ENCODE data around the gene KLK5.

KLK5 gene, protein sequence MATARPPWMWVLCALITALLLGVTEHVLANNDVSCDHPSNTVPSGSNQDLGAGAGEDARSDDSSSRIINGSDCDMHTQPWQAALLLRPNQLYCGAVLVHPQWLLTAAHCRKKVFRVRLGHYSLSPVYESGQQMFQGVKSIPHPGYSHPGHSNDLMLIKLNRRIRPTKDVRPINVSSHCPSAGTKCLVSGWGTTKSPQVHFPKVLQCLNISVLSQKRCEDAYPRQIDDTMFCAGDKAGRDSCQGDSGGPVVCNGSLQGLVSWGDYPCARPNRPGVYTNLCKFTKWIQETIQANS

DNA sequence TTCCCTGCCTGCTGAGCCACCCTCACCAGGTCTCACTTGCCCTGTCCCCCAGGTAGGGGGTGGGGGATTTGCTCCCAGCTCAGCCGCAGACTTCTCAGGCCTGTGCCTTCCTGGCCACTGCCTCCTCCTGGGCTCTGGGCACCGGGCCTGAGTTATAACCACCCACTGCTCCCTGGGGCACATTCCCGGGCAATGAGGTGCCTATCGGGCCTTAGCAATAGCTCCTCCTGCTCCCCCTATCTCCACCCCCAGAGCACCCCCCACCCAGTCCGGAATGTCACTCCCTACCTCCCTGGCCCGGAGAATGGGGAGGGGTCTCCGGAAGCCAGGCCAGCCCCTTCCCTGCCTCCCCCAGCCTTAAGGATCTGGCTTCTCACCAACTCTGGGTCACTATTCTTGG lies at the start of gene KLK5:
KLK5 (minus strand) TSS at position 129 of the 400 bp plus-strand sequence. CDS start 381 bp downstream, outside the sequence.
- Histone ChIP-seq H3K9ac (ENCODE audit: low read depth, low read length, poor library complexity, severe bottlenecking) (no peak within 1 kb of the TSS), H3K27me3 (ENCODE audit: insufficient read depth, low read length, poor library complexity, severe bottlenecking) (no peaks in the 10 kb centered on the region), H3K36me3 (ENCODE audit: insufficient read depth, low read length) (no peaks in the 10 kb centered on the region), H3K4me3 (ENCODE audit: low read length, poor library complexity, severe bottlenecking) (no peak within 1 kb of the TSS), H4K20me1 (ENCODE audit: insufficient read depth, low read length, poor library complexity, severe bottlenecking) (no peaks in the 10 kb centered on the region), H3K4me2 (ENCODE audit: low read depth, low read length, poor library complexity, severe bottlenecking) (no peak within 1 kb of the TSS), H3F3A (ENCODE audit: low read depth) (no peaks in the 10 kb centered on the region), H3K79me2 (ENCODE audit: insufficient read depth, low read length) (no peaks in the 10 kb centered on the region), H3K9me3 (ENCODE audit: insufficient read depth, low read depth, low read length) (no peaks in the 10 kb centered on the region; the same call in 1 of the 2 replicates), H3K9me2 (replicated peaks; ENCODE audit: low read depth, low read length) (no peaks in the 10 kb centered on the region), H2AFZ (ENCODE audit: low read length) (no peak within 1 kb of the TSS), H3K4me1 (ENCODE audit: insufficient read depth, low read length, poor library complexity, severe bottlenecking) (no peaks in the 10 kb centered on the region)
- TF ChIP-seq, protein P1, sequence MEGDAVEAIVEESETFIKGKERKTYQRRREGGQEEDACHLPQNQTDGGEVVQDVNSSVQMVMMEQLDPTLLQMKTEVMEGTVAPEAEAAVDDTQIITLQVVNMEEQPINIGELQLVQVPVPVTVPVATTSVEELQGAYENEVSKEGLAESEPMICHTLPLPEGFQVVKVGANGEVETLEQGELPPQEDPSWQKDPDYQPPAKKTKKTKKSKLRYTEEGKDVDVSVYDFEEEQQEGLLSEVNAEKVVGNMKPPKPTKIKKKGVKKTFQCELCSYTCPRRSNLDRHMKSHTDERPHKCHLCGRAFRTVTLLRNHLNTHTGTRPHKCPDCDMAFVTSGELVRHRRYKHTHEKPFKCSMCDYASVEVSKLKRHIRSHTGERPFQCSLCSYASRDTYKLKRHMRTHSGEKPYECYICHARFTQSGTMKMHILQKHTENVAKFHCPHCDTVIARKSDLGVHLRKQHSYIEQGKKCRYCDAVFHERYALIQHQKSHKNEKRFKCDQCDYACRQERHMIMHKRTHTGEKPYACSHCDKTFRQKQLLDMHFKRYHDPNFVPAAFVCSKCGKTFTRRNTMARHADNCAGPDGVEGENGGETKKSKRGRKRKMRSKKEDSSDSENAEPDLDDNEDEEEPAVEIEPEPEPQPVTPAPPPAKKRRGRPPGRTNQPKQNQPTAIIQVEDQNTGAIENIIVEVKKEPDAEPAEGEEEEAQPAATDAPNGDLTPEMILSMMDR (conservative IDR thresholded peaks at IDR 0.05; ENCODE audit: low read length): no peak
- TF ChIP-seq EZH2phosphoT487 (IDR thresholded peaks at IDR 0.05; ENCODE audit: borderline replicate concordance): no peak

DNA sequence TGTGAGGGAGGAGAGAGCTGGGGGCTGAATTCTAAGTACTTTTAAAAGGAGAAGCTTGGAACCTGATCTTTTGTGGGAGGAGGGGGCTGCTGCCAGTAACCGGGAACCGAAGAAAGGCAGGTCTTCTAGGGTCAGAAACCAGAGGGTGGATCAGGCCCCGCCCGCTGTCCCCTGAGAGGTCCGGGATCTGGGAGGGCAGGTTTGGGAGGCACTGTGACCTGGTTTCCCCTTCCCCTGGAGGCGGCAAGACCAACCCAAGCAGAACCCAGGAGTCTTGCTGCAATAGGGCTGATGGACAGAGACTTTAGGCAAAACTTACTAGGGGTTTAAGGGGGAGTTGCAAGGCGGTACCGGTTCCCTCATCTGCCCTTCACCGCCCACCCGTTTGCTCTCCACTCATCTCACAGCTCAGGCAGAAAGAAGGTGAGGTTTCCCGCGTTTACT lies 49.3 kb upstream of the KLK5 start:
- no peaks in the 10 kb centered on the region for H4K20me1 ChIP-seq (ENCODE audit: insufficient read depth, low read length, poor library complexity, severe bottlenecking)
- no peaks in the 10 kb centered on the region for H3K79me2 ChIP-seq (ENCODE audit: insufficient read depth, low read length)
- no peaks in the 10 kb centered on the region for H3K27me3 ChIP-seq (ENCODE audit: insufficient read depth, low read length, poor library complexity, severe bottlenecking)
- peaks cover 5% of the 10 kb centered on the region; the same call in 1 of the 2 replicates for H3K9me3 ChIP-seq (ENCODE audit: insufficient read depth, low read depth, low read length)
- H3K9ac ChIP-seq (ENCODE audit: low read depth, low read length, poor library complexity, severe bottlenecking): no peak overlapping the region
- H3K4me3 ChIP-seq (ENCODE audit: low read length, poor library complexity, severe bottlenecking): no peak overlapping the region
- no peaks in the 10 kb centered on the region for H3K4me1 ChIP-seq (ENCODE audit: insufficient read depth, low read length, poor library complexity, severe bottlenecking)
- no peak overlapping the region for H3K4me2 ChIP-seq (ENCODE audit: low read depth, low read length, poor library complexity, severe bottlenecking)
- H3K9me2 ChIP-seq (replicated peaks; ENCODE audit: low read depth, low read length): no peaks in the 10 kb centered on the region
- no peak overlapping the region for H2AFZ ChIP-seq (ENCODE audit: low read length)
- H3F3A ChIP-seq (ENCODE audit: low read depth): no peaks in the 10 kb centered on the region
- no peaks in the 10 kb centered on the region for H3K36me3 ChIP-seq (ENCODE audit: insufficient read depth, low read length)
- no peak for TF ChIP-seq EZH2phosphoT487 (IDR thresholded peaks at IDR 0.05; ENCODE audit: borderline replicate concordance)
- TF ChIP-seq, protein P1 (conservative IDR thresholded peaks at IDR 0.05; ENCODE audit: low read length): no peak

DNA sequence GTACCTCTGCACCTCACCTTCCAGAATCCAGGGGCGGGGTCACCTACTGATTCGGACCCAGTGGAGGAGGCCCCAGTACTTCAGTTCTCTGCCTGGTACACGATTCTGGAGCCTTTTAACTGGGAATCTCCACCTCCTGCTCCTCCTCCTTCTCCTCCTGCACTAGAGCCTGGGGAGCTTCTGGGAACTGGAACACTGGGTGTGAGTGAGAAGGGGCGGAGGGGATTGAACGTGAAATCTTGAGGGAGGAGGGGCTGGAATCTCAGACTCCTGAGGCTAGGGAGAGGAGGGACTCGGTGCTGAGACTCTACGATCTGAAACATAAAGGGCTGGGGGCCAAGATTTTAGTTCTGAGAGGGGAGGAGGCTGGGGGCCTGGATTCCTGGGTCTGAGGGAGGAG lies 48.7 kb upstream of the KLK5 start, which contains the start of gene KLK8:
KLK8 (minus strand) TSS at position 90 of the 400 bp plus-strand sequence. CDS start 437 bp downstream, outside the sequence.
- Histone ChIP-seq H4K20me1 (ENCODE audit: insufficient read depth, low read length, poor library complexity, severe bottlenecking) (no peaks in the 10 kb centered on the region), H3K4me3 (ENCODE audit: low read length, poor library complexity, severe bottlenecking) (no peak within 1 kb of the TSS), H3K4me1 (ENCODE audit: insufficient read depth, low read length, poor library complexity, severe bottlenecking) (no peaks in the 10 kb centered on the region), H3K27me3 (ENCODE audit: insufficient read depth, low read length, poor library complexity, severe bottlenecking) (no peaks in the 10 kb centered on the region), H3F3A (ENCODE audit: low read depth) (no peaks in the 10 kb centered on the region), H3K79me2 (ENCODE audit: insufficient read depth, low read length) (no peaks in the 10 kb centered on the region), H2AFZ (ENCODE audit: low read length) (no peak within 1 kb of the TSS), H3K9me3 (ENCODE audit: insufficient read depth, low read depth, low read length) (peaks cover 5% of the 10 kb centered on the region; the same call in 1 of the 2 replicates), H3K4me2 (ENCODE audit: low read depth, low read length, poor library complexity, severe bottlenecking) (no peak within 1 kb of the TSS), H3K9ac (ENCODE audit: low read depth, low read length, poor library complexity, severe bottlenecking) (no peak within 1 kb of the TSS), H3K9me2 (replicated peaks; ENCODE audit: low read depth, low read length) (no peaks in the 10 kb centered on the region), H3K36me3 (ENCODE audit: insufficient read depth, low read length) (no peaks in the 10 kb centered on the region)
- no peak for TF ChIP-seq EZH2phosphoT487 (IDR thresholded peaks at IDR 0.05; ENCODE audit: borderline replicate concordance)
- TF ChIP-seq, protein P1 (conservative IDR thresholded peaks at IDR 0.05; ENCODE audit: low read length): no peak

Measured in Loucy (cell line).